ENCODE results near the gene MDFIC2.
"Not testable (repeated sequence)": the region's sequence is repeated elsewhere in the genome, so short reads cannot be mapped to it uniquely, and the experiment has no call there.

Gene MDFIC2

DNA sequence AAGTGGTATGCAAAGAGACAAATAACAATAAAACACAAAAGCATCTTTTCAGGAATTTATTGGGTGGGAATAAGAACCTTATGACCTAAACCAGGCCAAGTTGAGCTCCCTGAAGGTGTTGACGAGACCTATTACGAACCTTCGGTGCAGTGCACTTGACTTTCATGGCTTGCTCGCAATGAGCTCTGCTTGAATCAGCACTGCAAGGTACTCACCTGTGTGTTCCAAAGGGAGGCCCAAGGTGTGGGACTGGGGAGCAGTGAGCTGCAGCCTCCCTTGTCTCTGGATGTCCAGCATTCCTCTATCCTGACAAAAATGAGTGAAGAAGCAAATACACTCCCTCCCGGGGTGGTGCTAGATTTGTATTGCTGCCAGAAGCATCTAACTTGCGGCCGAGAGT is at the start of gene MDFIC2:
Gene MDFIC2 (minus strand): TSS at position 303 of the 400 bp plus-strand sequence. CDS start 665 bp downstream, outside the sequence.
- no peak for DNase-seq (ENCODE audit: low spot score)

DNA sequence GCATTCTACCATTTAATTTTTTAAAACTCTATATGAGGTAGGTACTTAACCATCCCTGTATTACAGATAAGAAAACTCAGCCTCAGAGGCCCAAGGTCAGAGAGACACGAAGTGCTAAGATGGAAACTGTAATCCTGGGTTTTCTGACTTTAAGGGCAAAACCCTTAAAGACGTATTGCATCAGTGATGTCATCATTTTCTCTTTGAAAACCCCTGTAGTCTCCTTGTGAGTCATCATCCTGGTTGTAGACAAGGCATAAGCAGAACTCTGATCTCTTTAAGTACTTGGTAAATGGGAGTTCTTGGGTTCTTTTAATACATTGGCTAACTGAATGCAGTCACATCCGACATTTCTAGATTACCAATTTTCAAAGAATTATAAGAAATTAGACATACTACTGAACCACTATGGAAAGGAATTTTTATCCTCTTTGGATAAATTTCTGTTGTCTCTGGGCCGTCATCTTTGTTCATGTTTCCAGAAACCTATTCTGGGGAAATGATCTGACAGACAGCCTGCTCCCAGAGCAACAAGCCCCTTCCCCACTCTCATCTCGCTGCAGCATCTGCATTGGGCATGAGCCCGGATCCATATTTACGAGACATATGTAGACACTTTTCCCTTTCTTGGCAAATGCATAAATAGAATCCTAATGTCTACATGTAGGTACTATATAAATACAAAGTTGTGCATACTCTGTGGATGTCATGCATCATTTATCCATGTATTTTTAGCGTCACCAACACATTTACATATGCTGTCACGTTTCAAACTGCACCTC is 48.7 kb upstream of the MDFIC2 start:
- DNase-seq (ENCODE audit: low spot score) = no peak

- no peak for DNase-seq (ENCODE audit: low spot score)
Observed at GRCh38 chr3:70359711-70360110, 47.3 kb upstream of the MDFIC2 start.

DNA sequence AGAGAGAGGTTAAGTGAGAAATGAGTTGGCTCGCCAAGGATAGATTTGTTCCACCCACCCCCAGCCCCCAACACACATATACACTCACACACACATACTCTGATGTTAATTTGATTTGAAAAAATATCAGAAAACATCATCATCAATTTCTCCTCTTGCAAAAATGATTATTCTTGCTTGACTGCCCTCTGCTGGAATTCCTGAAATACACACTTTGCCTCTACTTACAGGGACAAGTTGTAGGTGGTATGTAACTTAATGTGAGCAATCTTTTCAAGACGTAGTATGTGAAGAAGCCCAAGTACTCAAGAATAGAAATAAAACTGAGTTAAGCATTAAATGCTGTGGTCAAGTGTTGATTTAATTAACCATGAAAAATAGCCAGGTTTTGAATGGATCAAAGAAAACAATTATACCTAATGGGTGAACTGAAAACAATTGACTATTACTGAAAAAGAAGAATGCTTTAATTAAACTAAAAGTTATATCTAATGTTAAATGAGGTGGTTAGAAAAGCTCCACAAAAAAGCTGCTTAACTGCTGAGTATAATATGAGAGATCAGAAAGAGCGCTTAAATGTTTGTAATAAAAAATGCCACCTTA is 46.6 kb upstream of the MDFIC2 start:
- DNase-seq (ENCODE audit: low spot score) = peak; percentile 1

DNA sequence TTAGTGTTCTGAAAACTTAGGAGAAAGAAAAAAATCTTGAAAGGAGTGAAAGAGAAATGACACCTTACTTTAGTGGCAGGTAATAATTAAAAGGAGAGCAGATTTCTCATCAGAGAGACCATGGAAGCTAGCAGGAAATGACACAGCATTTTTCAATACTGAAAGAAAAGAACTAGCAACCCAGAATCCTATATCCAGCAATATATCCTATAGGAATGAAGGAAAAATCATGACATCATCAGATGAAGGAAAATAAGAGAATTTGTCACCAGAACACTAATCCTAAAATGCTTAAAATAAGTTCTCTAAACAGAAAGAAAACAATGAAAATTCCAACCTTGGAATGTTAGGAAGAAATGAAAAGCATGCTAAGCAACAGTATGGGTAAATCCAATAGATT is 39.8 kb upstream of the MDFIC2 start:
- no peak for DNase-seq (ENCODE audit: low spot score)

DNA sequence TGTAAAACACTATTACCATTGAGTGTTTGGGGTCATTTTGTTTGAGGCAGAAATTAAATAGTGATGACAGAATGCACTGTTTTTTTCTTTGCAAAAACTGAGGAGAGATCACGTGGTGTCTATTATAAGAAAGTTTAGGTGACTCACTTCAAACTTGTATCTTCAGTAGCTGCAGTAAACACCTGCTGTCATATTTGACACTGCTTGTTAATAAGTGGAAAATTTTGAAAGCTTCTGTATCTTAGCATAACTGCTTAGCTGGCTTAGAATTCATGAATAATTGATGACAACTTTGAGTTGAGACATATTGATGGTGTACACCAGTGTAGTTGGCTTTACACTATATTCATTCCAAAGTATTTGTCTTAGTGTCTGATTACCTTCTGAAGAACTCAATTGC is 29.7 kb upstream of the MDFIC2 start:
- DNase-seq (ENCODE audit: low spot score) = no peak

DNA sequence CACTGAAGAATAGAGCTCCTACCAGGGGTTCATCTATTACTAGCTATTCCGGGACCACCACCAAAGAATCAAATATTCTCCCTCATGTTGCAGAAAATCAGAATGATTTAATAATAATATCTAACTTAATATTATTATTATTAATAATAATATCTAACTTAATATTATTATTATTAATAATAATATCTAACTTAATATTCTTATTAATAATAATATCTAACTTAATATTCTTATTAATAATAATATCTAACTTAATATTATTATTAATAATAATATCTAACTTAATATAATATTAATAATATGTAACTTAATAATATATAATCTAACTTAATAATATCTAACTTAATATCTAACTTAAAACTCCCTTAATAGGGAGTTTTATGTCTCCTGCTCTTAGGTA is 24.4 kb upstream of the MDFIC2 start:
- not testable (repeated sequence) for DNase-seq (ENCODE audit: low spot score)

- no peak for DNase-seq (ENCODE audit: low spot score)
Observed at GRCh38 chr3:70333080-70333479, 20.6 kb upstream of the MDFIC2 start.

DNA sequence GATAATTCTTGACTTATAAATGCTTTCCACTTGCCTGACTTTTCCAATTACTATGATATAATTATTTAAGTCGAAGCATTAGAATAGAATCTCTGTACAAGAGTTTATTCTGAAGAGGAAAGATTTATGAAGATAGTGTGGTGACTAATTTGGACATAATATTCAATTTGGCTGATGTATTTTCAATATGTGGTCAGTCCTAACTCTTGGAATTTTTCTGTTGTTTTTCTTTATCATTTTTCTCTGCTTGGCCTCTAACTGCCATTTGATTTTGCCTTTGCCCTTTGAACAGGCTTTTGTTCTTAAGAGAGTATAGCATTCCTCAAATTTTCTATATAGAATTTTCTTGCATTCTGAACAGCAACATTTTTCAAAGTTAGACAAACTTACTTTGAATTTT is 2.6 kb upstream of the MDFIC2 start:
- DNase-seq (ENCODE audit: low spot score) = no peak

GRCh38 chr3:70310809-70311208 is 1.6 kb downstream of the MDFIC2 start:
- DNase-seq (ENCODE audit: low spot score) = no peak

GRCh38 chr3:70309591-70309990 is 2.8 kb downstream of the MDFIC2 start:
- DNase-seq (ENCODE audit: low spot score) = no peak

DNA sequence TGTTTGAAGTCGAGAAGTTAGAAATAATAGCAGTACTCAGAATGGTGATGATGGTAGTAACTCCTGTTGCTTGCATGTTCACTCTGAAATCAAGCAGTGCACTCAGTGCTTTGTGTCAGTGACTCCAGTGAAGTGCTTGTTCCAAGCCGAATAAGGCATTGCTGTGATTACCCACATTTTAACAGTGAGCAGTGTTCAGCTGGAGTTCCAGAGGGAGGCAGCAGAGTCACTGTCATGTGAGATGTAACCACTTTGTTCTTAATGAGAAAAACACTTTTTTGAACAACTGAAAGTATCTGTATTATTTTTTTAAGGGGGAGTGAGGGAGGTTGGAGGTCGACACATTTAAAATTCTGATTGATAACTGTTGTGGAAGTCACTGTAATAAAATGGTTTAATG is 3.7 kb downstream of the MDFIC2 start:
- peak; percentile 1 for DNase-seq (ENCODE audit: low spot score)

GRCh38 chr3:70306736-70307135 is 5.7 kb downstream of the MDFIC2 start:
- DNase-seq (ENCODE audit: low spot score) = no peak

GRCh38 chr3:70298385-70298784 is 14.1 kb downstream of the MDFIC2 start:
- no peak for DNase-seq (ENCODE audit: low spot score)

GRCh38 chr3:70291097-70291482 is 21.3 kb downstream of the MDFIC2 start:
- no peak for DNase-seq (ENCODE audit: low spot score)

GRCh38 chr3:70290431-70291096 is 21.9 kb downstream of the MDFIC2 start:
- DNase-seq (ENCODE audit: low spot score) = not testable (repeated sequence)

- no peak for DNase-seq (ENCODE audit: low spot score)
Observed at GRCh38 chr3:70281663-70282062, 30.8 kb downstream of the MDFIC2 start.

DNA sequence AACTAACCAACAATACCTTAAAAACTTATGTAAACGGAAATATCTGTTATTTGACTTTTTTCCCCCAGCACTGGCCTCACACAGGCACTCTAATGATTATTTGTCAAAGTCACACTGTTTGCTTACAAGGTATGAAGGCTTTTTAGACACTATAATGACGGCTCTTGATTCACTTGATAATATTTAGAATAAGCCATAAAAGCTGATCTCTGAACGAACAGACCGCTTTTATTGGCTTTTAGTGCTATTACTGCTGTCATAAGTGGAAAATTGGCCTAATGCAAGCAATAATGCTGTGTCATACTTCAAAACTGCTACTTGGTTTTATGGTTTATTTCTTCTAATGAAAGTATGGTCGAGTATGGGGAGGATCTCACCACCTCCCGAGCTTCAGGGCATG is 35.1 kb downstream of the MDFIC2 start:
- DNase-seq (ENCODE audit: low spot score) = no peak

GRCh38 chr3:70276901-70277300 is 35.5 kb downstream of the MDFIC2 start:
- DNase-seq (ENCODE audit: low spot score) = no peak

GRCh38 chr3:70273492-70273891 is 38.9 kb downstream of the MDFIC2 start:
- DNase-seq (ENCODE audit: low spot score) = no peak

DNA sequence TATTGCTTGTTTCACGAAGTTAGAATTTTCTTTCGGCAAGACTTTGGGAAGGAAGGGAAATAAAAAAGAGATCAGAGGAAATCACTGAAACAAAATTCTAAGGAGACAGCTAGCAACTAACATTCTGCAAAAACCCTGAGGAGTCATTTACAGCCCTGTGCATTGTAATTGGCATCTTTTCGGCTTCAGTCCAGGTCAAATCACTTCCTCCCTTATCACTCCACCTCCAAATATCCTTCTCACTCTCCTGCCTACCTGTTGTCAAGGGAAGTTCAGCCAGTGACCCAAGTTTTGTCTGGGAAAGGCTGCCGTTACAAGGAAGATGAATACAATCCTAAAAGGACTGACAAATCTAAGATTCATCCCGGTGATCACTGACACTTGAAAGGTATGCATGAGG is 39.6 kb downstream of the MDFIC2 start:
- DNase-seq (ENCODE audit: low spot score) = no peak

DNA sequence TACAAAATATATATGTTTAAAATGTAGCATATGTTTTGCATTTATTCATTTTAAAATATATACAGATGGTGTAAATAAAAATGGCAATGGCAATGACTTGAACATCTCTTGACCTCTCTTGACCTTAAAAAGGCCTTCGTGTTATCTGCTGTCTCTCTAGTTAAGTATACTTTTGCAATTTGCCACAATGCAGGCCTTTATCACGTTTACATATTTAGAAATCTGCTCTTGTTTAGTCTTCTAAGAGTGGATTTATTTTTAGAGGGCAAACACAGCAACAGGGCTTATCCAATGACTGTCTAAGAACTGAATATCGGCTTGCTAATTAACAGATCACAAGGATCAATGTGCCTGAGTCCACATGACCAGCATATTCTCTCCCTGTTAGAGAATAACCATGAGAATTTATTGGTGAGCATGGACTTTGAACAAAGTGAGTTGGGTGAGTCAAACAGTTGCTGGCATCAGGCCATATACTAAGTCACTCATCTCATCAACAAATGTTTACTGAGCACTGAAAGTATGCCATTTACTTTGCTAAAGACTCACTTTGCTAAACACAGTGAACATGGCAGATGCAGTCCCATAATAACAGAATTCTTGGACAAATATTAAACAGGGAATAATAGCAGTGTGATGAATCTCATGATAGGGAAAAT is 48.2 kb downstream of the MDFIC2 start:
- no peak for DNase-seq (ENCODE audit: low spot score)

DNA sequence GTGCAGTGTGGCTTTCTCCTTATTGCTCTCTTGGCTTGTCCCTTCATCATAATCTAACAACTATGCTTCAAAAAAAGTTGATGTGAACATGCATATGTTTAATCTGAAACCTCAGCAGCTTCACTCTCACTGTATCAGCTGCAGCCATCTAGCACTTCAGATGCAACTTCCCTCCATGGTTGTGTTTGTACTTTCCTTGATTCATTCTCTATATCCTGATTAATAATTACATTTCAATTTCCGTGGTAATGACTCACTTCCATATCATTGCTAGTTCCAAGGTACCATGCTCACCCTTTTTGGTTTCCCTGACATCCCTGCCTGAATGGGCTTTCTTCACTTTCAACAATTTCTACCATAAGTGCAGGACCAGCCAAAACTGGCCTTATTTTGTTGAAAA is 51.2 kb downstream of the MDFIC2 start:
- no peak for DNase-seq (ENCODE audit: low spot score)
